K562 (cell line): Measurements from ENCODE around the gene SRCAP. TPM values are rescaled to one million over a fixed set of nuclear protein-coding genes. Genes with fewer than 3 reads are reported as not detected.

Source experiments
- ETV1 ChIP-seq: fragments of 450-650 bp; conservative IDR thresholded peaks from 2 replicates; pipeline ENCODE4 v1.6.1; 2016; ENCODE audit warnings: missing genetic modification characterization, control low read depth, low read depth, missing compliant biosample characterization
- MCM2 ChIP-seq: fragments of 450-650 bp; IDR thresholded peaks from 2 replicates; pipeline ENCODE4 v1.6.1; 2017; ENCODE audit warnings: low read depth, mild to moderate bottlenecking
- NCOR1 ChIP-seq: fragments of 450-650 bp; IDR thresholded peaks from 2 replicates; pipeline ENCODE4 v1.6.1; 2016; ENCODE audit warnings: mild to moderate bottlenecking, moderate library complexity
- RBM22 ChIP-seq: fragments of 200-400 bp; formaldehyde crosslinking; IDR thresholded peaks from 2 replicates; pipeline ENCODE4 v1.6.1; 2018; ENCODE audit warnings: low read length, low read depth; ENCODE audit not compliant: poor library complexity, severe bottlenecking
- SETDB1 ChIP-seq: IDR thresholded peaks from one replicate; pipeline ENCODE4 v1.6.1; 2012; ENCODE audit warnings: low read length, control low read depth, inconsistent platforms
- SOX6 ChIP-seq: fragments of 450-650 bp; IDR thresholded peaks from 2 replicates; pipeline ENCODE4 v1.6.1; 2014; ENCODE audit warnings: mild to moderate bottlenecking
- TCFL5 ChIP-seq: fragments of 250-450 bp; sonication (Bioruptor Pico); conservative IDR thresholded peaks from 2 replicates; pipeline ENCODE4 v1.6.1; 2021; ENCODE audit warnings: mild to moderate bottlenecking, moderate library complexity, matching md5 sums
- TFAP4 ChIP-seq: sonication (generic); formaldehyde crosslinking; IDR thresholded peaks from 2 replicates; pipeline ENCODE4 v1.8.0; 2022; ENCODE audit warnings: missing genetic modification reagents, mild to moderate bottlenecking, moderate library complexity, borderline replicate concordance
- ZNF274 ChIP-seq: IDR thresholded peaks from 2 replicates; pipeline ENCODE4 v1.6.1; 2011; ENCODE audit warnings: low read depth, mild to moderate bottlenecking, low read length, moderate library complexity, borderline replicate concordance
- ZNF354B ChIP-seq: fragments of 250-450 bp; sonication (Bioruptor Pico); IDR thresholded peaks from 2 replicates; pipeline ENCODE4 v1.4.0; 2020
- ZNF764 ChIP-seq: fragments of 250-450 bp; sonication (Bioruptor Pico); IDR thresholded peaks from 2 replicates; pipeline ENCODE4 v1.4.0; 2020; ENCODE audit warnings: low read depth, mild to moderate bottlenecking, moderate library complexity
- polyA plus RNA-seq, 8 experiments: library from polyadenylated mRNA; depleted of rRNA in 4 of 8; stranded (reverse) in 5 of 8; unstranded in 3 of 8; fragments of >200 nt; fragmentation: Nextera tagmentation in 2 of 8; fragmentation: Illumina TruSeq in 1 of 8; extraction: Ambion mirVana in 2 of 8; extraction: Trizol in 1 of 8; gene quantifications; 2 replicates each; pipeline versions ENCODE4 v1.2.1 to v1.2.3, GENCODE V29; 2011 to 2014; ENCODE audit warnings: inconsistent platforms in 1 of 8, missing spikeins in 1 of 8
- total RNA-seq, 7 experiments: library from RNA; depleted of rRNA in 6 of 7; stranded (reverse); fragments of >200 nt in 6 of 7; fragmentation: Illumina TruSeq in 2 of 7; extraction: Trizol in 2 of 7; gene quantifications; 2 replicates each; pipeline versions ENCODE4 v1.2.1 to v1.2.3, GENCODE V29; 2011 to 2021; ENCODE audit warnings: low replicate concordance in 1 of 7
- TF ChIP-seq, protein P1 (sequence below): fragments of 250-450 bp; sonication (Bioruptor Pico); IDR thresholded peaks from 2 replicates; pipeline ENCODE4 v1.5.0; 2020; ENCODE audit warnings: mild to moderate bottlenecking, borderline replicate concordance

The SRCAP gene
- total and polyA plus RNA-seq, 9 of the 15 experiments (the other 6 are each of a cell fraction or from before 2014, with no cell fraction given) = 0.21 to 62.6 (median 5.8) TPM

DNA sequence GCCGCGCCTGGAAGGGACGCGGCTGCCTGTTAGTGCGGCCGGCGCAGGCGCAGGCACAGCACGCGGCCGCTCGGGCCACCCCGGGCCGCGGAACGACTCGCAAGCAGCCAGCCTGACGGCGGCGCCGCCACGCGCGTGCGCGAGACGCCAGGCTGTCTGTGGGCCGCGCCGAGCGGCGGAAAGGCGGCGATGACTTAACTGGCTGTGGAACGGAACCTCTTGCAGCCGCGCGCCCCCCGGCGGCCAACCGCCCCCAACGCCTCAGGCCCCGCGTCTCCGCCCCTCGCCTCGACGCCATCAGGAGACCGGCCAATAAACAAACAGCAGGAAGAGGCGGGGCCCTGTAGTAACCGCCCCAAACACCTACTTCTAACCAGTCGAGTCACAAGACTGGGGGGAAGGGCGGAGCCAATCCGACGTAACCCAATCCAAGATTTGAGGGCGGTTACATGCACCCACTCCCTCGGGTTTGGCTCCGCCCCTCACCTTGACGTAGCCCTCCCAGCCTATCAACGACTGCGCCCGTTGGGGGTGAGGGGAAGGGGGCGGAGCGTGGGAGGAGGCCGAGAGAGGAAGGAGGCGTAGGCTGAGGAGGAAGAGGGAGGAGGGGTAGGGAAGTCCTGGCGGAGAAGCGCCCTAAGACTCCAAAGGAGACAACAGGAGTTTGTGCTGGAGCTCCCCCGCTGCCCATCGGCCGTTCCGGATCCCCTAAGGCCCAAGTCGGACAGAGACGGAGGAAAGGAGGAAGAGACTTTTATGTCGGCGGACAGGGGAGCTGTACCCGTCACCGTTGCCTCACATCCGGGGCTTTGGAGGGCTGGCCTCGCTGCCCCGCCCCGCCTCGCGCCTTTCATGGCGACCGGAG, 40.9 kb upstream of the SRCAP start, which contains the start of gene FBRS (continued):
- TF ChIP-seq ZNF764 (CRISPR knock-in tag) = no peak
- peak; percentile 51; the same call in 1 of the 2 replicates for TF ChIP-seq SOX6
- no peak for TF ChIP-seq SETDB1
- TF ChIP-seq, protein P1, sequence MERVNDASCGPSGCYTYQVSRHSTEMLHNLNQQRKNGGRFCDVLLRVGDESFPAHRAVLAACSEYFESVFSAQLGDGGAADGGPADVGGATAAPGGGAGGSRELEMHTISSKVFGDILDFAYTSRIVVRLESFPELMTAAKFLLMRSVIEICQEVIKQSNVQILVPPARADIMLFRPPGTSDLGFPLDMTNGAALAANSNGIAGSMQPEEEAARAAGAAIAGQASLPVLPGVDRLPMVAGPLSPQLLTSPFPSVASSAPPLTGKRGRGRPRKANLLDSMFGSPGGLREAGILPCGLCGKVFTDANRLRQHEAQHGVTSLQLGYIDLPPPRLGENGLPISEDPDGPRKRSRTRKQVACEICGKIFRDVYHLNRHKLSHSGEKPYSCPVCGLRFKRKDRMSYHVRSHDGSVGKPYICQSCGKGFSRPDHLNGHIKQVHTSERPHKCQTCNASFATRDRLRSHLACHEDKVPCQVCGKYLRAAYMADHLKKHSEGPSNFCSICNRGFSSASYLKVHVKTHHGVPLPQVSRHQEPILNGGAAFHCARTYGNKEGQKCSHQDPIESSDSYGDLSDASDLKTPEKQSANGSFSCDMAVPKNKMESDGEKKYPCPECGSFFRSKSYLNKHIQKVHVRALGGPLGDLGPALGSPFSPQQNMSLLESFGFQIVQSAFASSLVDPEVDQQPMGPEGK (CRISPR knock-in tag) = no peak
- TF ChIP-seq TFAP4 (CRISPR knock-in tag) = peak; percentile 66
- no peak for TF ChIP-seq TCFL5 (CRISPR knock-in tag)
- no peak for TF ChIP-seq ZNF274
- TF ChIP-seq ZNF354B = no peak
- TF ChIP-seq NCOR1 = peak; percentile 83
- TF ChIP-seq RBM22 = no peak
- TF ChIP-seq ETV1 = peak; percentile 71
- no peak for TF ChIP-seq MCM2
